Lung (tissue), 12 donors: Measurements from ENCODE around the gene SPRED2. TPM values are rescaled to one million over a fixed set of nuclear protein-coding genes. Genes with fewer than 3 reads are reported as not detected.

Experiments used
- ATAC-seq: fragments of 200-7000 bp; cut with Tn5 transposase; one replicate; pipeline ENCODE4 v1.9.1; 2020; ENCODE audit warnings: moderate number of reproducible peaks; ENCODE audit not compliant: insufficient read depth, low FRiP score
- DNase-seq, 3 donors: peaks; one replicate each; pipeline ENCODE4 v3.0.0-alpha.2; 2013 to 2017
- H3K27ac ChIP-seq, 2 donors: one replicate each; pipeline ENCODE4 v1.5.1; 2013; ENCODE audit warnings: mild to moderate bottlenecking in 2 of 2, moderate library complexity in 2 of 2, control low read depth in 1 of 2, inconsistent platforms in 1 of 2, low read depth in 1 of 2, low read length in 1 of 2
- H3K27me3 ChIP-seq, 3 donors: one replicate each; pipeline ENCODE4 v1.5.1; 2013; ENCODE audit warnings: low read length in 2 of 3; ENCODE audit not compliant: control insufficient read depth in 3 of 3, insufficient read depth in 3 of 3
- H3K36me3 ChIP-seq, 4 donors: one replicate each; pipeline ENCODE4 v1.5.1; 2013; ENCODE audit warnings: low read length in 4 of 4, mild to moderate bottlenecking in 1 of 4, moderate library complexity in 1 of 4; ENCODE audit not compliant: control insufficient read depth in 4 of 4, insufficient read depth in 4 of 4
- H3K4me1 ChIP-seq, 5 donors: one replicate each; pipeline ENCODE4 v1.5.1; 2013; ENCODE audit warnings: low read length in 5 of 5, mild to moderate bottlenecking in 2 of 5, moderate library complexity in 1 of 5; ENCODE audit not compliant: control insufficient read depth in 5 of 5, insufficient read depth in 5 of 5
- H3K4me3 ChIP-seq: one replicate; pipeline ENCODE4 v1.5.1; 2013; ENCODE audit warnings: mild to moderate bottlenecking, control low read depth, moderate library complexity
- H3K9ac ChIP-seq, 2 donors: one replicate each; pipeline ENCODE4 v1.5.1; 2013; ENCODE audit warnings: low read length in 2 of 2, control low read depth in 1 of 2; ENCODE audit not compliant: insufficient read depth in 1 of 2
- H3K9me3 ChIP-seq, 4 donors: one replicate each; pipeline ENCODE4 v1.5.1; 2013; ENCODE audit warnings: low read length in 3 of 4, mild to moderate bottlenecking in 1 of 4, moderate library complexity in 1 of 4; ENCODE audit not compliant: control insufficient read depth in 4 of 4, insufficient read depth in 3 of 4
- CTCF ChIP-seq: IDR thresholded peaks from 2 replicates; pipeline ENCODE4 v1.5.1; 2012; ENCODE audit warnings: mild to moderate bottlenecking; ENCODE audit errors: control extremely low read depth, extremely low read depth
- WGBS, 2 donors: extraction: QIAGEN DNeasy Blood & Tissue Kit; methylation state at CpG; one replicate each; pipeline ENCODE4 v1.1.7; 2013; 5-methylcytosine and 5-hydroxymethylcytosine counted together
- polyA plus RNA-seq, 2 donors: library from polyadenylated mRNA; stranded (reverse); fragments of 200-250 nt; gene quantifications; one replicate each; pipeline ENCODE4 v1.2.1, GENCODE V29; 2013
- total RNA-seq, 2 donors: library from RNA; depleted of rRNA in 1 of 2; stranded (reverse); fragments of >200 nt in 1 of 2; gene quantifications; one replicate each; pipeline ENCODE4 v1.2.1, GENCODE V29; 2014 to 2021
- donor health status: control.
- donor health status: control.
- donor health status: Bipolar disorder and iron deficiency.
- donor health status: healthy.
- donor health status: DM: yes; HTN: yes; CAD: no.

The SPRED2 gene
- total and polyA plus RNA-seq, 4 donors, result 11.7 to 36.4 (median 19.6) TPM

DNA sequence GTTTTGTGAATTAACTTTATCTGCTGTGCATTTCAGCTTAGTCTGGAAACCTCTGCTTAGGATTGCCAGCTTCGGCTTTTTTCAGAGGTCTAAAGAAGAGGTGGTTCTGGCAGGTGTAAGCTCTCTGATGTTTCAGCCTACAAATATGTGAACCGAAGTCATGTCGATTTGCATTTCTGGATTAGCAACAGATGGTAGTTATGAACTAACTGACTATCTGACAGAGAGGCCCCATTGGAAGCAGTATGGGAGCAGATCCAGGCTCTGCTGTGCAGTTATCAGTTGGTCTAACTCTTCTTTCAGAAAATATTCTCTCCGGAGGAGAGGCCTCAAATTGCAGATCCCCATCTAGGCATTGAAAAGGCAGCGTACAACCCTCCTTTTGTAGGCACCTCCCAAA, 32.7 kb upstream of the SPRED2 start:
- no peaks in the 10 kb centered on the region for H3K27me3 ChIP-seq
- no peak for TF ChIP-seq CTCF
- H3K36me3 ChIP-seq, result no peaks in the 10 kb centered on the region
- no peak for DNase-seq
- WGBS, 2 donors, result 91 to 94% methylated on average over 5 of the region's 5 CpGs
- no peak for ATAC-seq
- no peak overlapping the region for H3K9ac ChIP-seq
- no peaks in the 10 kb centered on the region for H3K4me1 ChIP-seq
- H3K9me3 ChIP-seq, result peaks cover 0 to 2% (median 0%) of the 10 kb centered on the region in 4 donors
- no peak overlapping the region for H3K27ac ChIP-seq
- H3K4me3 ChIP-seq, result no peak overlapping the region

- peaks cover 0 to 2% (median 0%) of the 10 kb centered on the region in 4 donors for H3K9me3 ChIP-seq
- WGBS, 2 donors, result 59 to 61% methylated on average over 3 of the region's 3 CpGs
- DNase-seq (no peak), ATAC-seq (no peak)
- H3K27ac ChIP-seq, result no peak overlapping the region
- H3K9ac ChIP-seq, result no peak overlapping the region
- H3K4me3 ChIP-seq, result no peak overlapping the region
- H3K27me3 ChIP-seq, result no peaks in the 10 kb centered on the region
- no peaks in the 10 kb centered on the region for H3K4me1 ChIP-seq
- no peak for TF ChIP-seq CTCF
- no peaks in the 10 kb centered on the region for H3K36me3 ChIP-seq
Observed at GRCh38 chr2:65464604-65465003, 32.2 kb upstream of the SPRED2 start.

GRCh38 chr2:65458999-65459398, 26.6 kb upstream of the SPRED2 start:
- DNase-seq (no peak), ATAC-seq (no peak)
- H3K4me3 ChIP-seq, result no peak overlapping the region
- no peak overlapping the region for H3K27ac ChIP-seq
- TF ChIP-seq CTCF, result no peak
- no peaks in the 10 kb centered on the region for H3K36me3 ChIP-seq
- peaks cover 0 to 2% (median 0%) of the 10 kb centered on the region in 4 donors for H3K9me3 ChIP-seq
- peaks cover 0 to 7% (median 0%) of the 10 kb centered on the region in 3 donors for H3K27me3 ChIP-seq
- no peaks in the 10 kb centered on the region for H3K4me1 ChIP-seq
- no peak overlapping the region for H3K9ac ChIP-seq
- WGBS, 2 donors, result 73 to 75% methylated on average over 3 of the region's 3 CpGs

- Histone ChIP-seq H3K36me3 (no peaks in the 10 kb centered on the region), H3K9ac (no peak overlapping the region), H3K27me3 (peaks cover 0 to 7% (median 0%) of the 10 kb centered on the region in 3 donors), H3K9me3 (peaks cover 0 to 2% (median 0%) of the 10 kb centered on the region in 4 donors), H3K27ac (no peak overlapping the region), H3K4me1 (no peaks in the 10 kb centered on the region), H3K4me3 (no peak overlapping the region)
- DNase-seq (no peak), ATAC-seq (no peak)
- TF ChIP-seq CTCF, result no peak
- WGBS, 2 donors, result 65 to 75% methylated on average over 2 of the region's 2 CpGs
Observed at GRCh38 chr2:65456886-65457285, 24.5 kb upstream of the SPRED2 start.
